SK-N-SH (cell line): ENCODE data around the gene ARID1B. TPM values are rescaled to one million over a fixed set of nuclear protein-coding genes. Genes with fewer than 3 reads are reported as not detected.
A peak's percentile ranks its signal among the peaks of the same experiment; 100 is the strongest.

Experiments used
- CTCF ChIA-PET: fragments of 300-600, 350-600 bp; formaldehyde crosslinking; extraction: SDS; loops from one replicate; lab custom pipeline; 2021; lab: Yijun Ruan, JAX
- POLR2A ChIA-PET: fragments of 350-600 bp; sonication (Branson Sonifier 250); formaldehyde crosslinking; extraction: SDS; loops from one replicate; lab custom pipeline; 2020; ENCODE audit warnings: antibody characterized with exemption, inconsistent platforms; lab: Yijun Ruan, JAX
- DNase-seq: peaks from one replicate; pipeline ENCODE4 v3.0.0; 2012
- H2AFZ ChIP-seq: fragments of 200-600 bp; sonication (generic); 2 replicates; pipeline ENCODE4 v1.8.1; 2016; ENCODE audit warnings: antibody characterized with exemption, mild to moderate bottlenecking, low read depth
- H3F3A ChIP-seq: fragments of 200-600 bp; sonication (generic); replicated peaks from 2 replicates; pipeline ENCODE3; 2016; ENCODE audit warnings: antibody characterized with exemption, mild to moderate bottlenecking; ENCODE audit not compliant: insufficient read depth
- H3K27ac ChIP-seq, 2 experiments: fragments of 200-500 bp in 1 of 2; fragments of 200-600 bp in 1 of 2; sonication (Bioruptor generic) in 1 of 2; sonication (generic), shearing (Covaris generic) in 1 of 2; 2 replicates each; pipeline versions ENCODE4 v1.5.1 to v1.6.1; 2014 to 2016; ENCODE audit warnings: low read depth in 2 of 2, inconsistent platforms in 1 of 2, low read length in 1 of 2, mild to moderate bottlenecking in 1 of 2, mixed read lengths in 1 of 2
- H3K27me3 ChIP-seq: fragments of 200-600 bp; sonication (generic), shearing (Covaris generic); 2 replicates; pipeline ENCODE4 v1.6.1; 2016; ENCODE audit warnings: mixed run types; ENCODE audit not compliant: insufficient read depth
- H3K36me3 ChIP-seq, 2 experiments: fragments of 200-500 bp in 1 of 2; fragments of 200-600 bp in 1 of 2; sonication (Bioruptor generic) in 1 of 2; sonication (generic) in 1 of 2; replicated peaks in 1 of 2; 2 replicates each; pipeline versions ENCODE3 to v1.5.1; 2014 to 2016; ENCODE audit warnings: low read length in 1 of 2, mild to moderate bottlenecking in 1 of 2; ENCODE audit not compliant: insufficient read depth in 2 of 2, control insufficient read depth in 1 of 2
- H3K4me1 ChIP-seq, 2 experiments: fragments of 200-500 bp in 1 of 2; fragments of 200-600 bp in 1 of 2; sonication (Bioruptor generic) in 1 of 2; sonication (generic), shearing (Covaris generic) in 1 of 2; 2 replicates each; pipeline versions ENCODE4 v1.5.1 to v1.6.1; 2014 to 2016; ENCODE audit warnings: low read depth in 1 of 2, low read length in 1 of 2, mixed run types in 1 of 2; ENCODE audit not compliant: insufficient read depth in 2 of 2, control insufficient read depth in 1 of 2
- H3K4me2 ChIP-seq: fragments of 200-600 bp; sonication (generic), shearing (Covaris generic); 2 replicates; pipeline ENCODE4 v1.6.1; 2017; ENCODE audit warnings: mixed run types
- H3K4me3 ChIP-seq, 2 experiments: fragments of 200-500 bp in 1 of 2; fragments of 200-600 bp in 1 of 2; sonication (Bioruptor generic) in 1 of 2; sonication (generic), shearing (Covaris generic) in 1 of 2; 2 replicates each; pipeline versions ENCODE4 v1.5.1 to v1.8.1; 2014 to 2016; ENCODE audit warnings: low read depth in 2 of 2, inconsistent platforms in 1 of 2, low read length in 1 of 2, mild to moderate bottlenecking in 1 of 2, mixed read lengths in 1 of 2, moderate library complexity in 1 of 2
- H3K79me2 ChIP-seq: fragments of 200-600 bp; sonication (generic); 2 replicates; pipeline ENCODE4 v1.8.1; 2017; ENCODE audit warnings: mild to moderate bottlenecking; ENCODE audit not compliant: insufficient read depth
- H3K9ac ChIP-seq: fragments of 200-600 bp; sonication (generic); 2 replicates; pipeline ENCODE4 v1.6.1; 2017; ENCODE audit warnings: mixed run types
- H3K9me2 ChIP-seq: fragments of 200-600 bp; sonication (generic); 2 replicates; pipeline ENCODE4 v1.6.1; 2017; ENCODE audit warnings: mixed run types
- H3K9me3 ChIP-seq: fragments of 200-600 bp; sonication (generic); 2 replicates; pipeline ENCODE4 v1.6.1; 2017; ENCODE audit warnings: mixed run types, mild to moderate bottlenecking, moderate library complexity
- H4K20me1 ChIP-seq: fragments of 200-600 bp; sonication (generic); 2 replicates; pipeline ENCODE4 v1.6.1; 2017; ENCODE audit warnings: mild to moderate bottlenecking, mixed run types; ENCODE audit not compliant: insufficient read depth
- CHD2 ChIP-seq: fragments of 150-350 bp; IDR thresholded peaks from 2 replicates; pipeline ENCODE4 v1.6.1; 2018; ENCODE audit warnings: low read length; ENCODE audit not compliant: partially characterized antibody
- ELF1 ChIP-seq: IDR thresholded peaks from 2 replicates; pipeline ENCODE4 v1.4.0; 2012
- EP300 ChIP-seq, 2 experiments: IDR thresholded peaks; 2 replicates each; pipeline versions ENCODE4 v1.4.0 to v1.6.1; 2012; ENCODE audit warnings: borderline replicate concordance in 1 of 2, low read depth in 1 of 2, low read length in 1 of 2
- EZH2phosphoT487 ChIP-seq: fragments of 200-600 bp; sonication (generic); IDR thresholded peaks from 2 replicates; pipeline ENCODE4 v1.6.1; 2017; ENCODE audit warnings: low read depth, mixed run types, mild to moderate bottlenecking, antibody characterized with exemption, moderate library complexity, borderline replicate concordance
- FOXJ3 ChIP-seq: sonication (generic); formaldehyde crosslinking; IDR thresholded peaks from 2 replicates; pipeline ENCODE4 v1.5.1; 2020; ENCODE audit warnings: mild to moderate bottlenecking, missing genetic modification reagents
- FOXM1 ChIP-seq: IDR thresholded peaks from 2 replicates; pipeline ENCODE4 v1.4.0; 2012; ENCODE audit warnings: low read depth, mild to moderate bottlenecking
- JUND ChIP-seq: IDR thresholded peaks from 2 replicates; pipeline ENCODE4 v1.4.0; 2012
- MAX ChIP-seq: IDR thresholded peaks from 2 replicates; pipeline ENCODE4 v1.4.0; 2012; ENCODE audit warnings: low read depth
- MEF2A ChIP-seq: IDR thresholded peaks from 2 replicates; pipeline ENCODE4 v1.4.0; 2012; ENCODE audit warnings: low read depth, borderline replicate concordance
- MXI1 ChIP-seq: IDR thresholded peaks from 2 replicates; pipeline ENCODE4 v1.6.1; 2012; ENCODE audit warnings: mild to moderate bottlenecking, low read depth, low read length, improper control_type of control experiment
- NFIC ChIP-seq: IDR thresholded peaks from 2 replicates; pipeline ENCODE4 v1.4.0; 2012; ENCODE audit warnings: borderline replicate concordance
- NRF1 ChIP-seq: IDR thresholded peaks from 2 replicates; pipeline ENCODE4 v1.6.1; 2012; ENCODE audit warnings: low read depth, mild to moderate bottlenecking, low read length
- PBX3 ChIP-seq: IDR thresholded peaks from 2 replicates; pipeline ENCODE4; 2012
- POLR2AphosphoS5 ChIP-seq: IDR thresholded peaks from 2 replicates; pipeline ENCODE4 v1.6.1; 2012; ENCODE audit warnings: low read depth, low read length
- RAD21 ChIP-seq: IDR thresholded peaks from 2 replicates; pipeline ENCODE4 v1.6.1; 2012; ENCODE audit warnings: mild to moderate bottlenecking, low read length
- REST ChIP-seq: IDR thresholded peaks from 2 replicates; pipeline ENCODE4 v1.6.1; 2012; ENCODE audit warnings: mild to moderate bottlenecking, low read depth, low read length, moderate library complexity
- RFX5 ChIP-seq: IDR thresholded peaks from 2 replicates; pipeline ENCODE4 v1.6.1; 2012; ENCODE audit warnings: mild to moderate bottlenecking, improper control_type of control experiment, low read length
- RXRA ChIP-seq: IDR thresholded peaks from 2 replicates; pipeline ENCODE4 v1.4.0; 2012; ENCODE audit warnings: low read depth, mild to moderate bottlenecking, borderline replicate concordance
- SIN3A ChIP-seq: IDR thresholded peaks from 2 replicates; pipeline ENCODE4 v1.6.1; 2012; ENCODE audit warnings: low read depth, mild to moderate bottlenecking, low read length, moderate library complexity, borderline replicate concordance
- SMC3 ChIP-seq: IDR thresholded peaks from 2 replicates; pipeline ENCODE4 v1.6.1; 2012; ENCODE audit warnings: low read depth, low read length, improper control_type of control experiment
- TAF1 ChIP-seq: IDR thresholded peaks from 2 replicates; pipeline ENCODE4 v1.6.1; 2012; ENCODE audit warnings: low read depth, mild to moderate bottlenecking, low read length, moderate library complexity, borderline replicate concordance
- TCF12 ChIP-seq: IDR thresholded peaks from 2 replicates; pipeline ENCODE4 v1.4.0; 2012
- TEAD4 ChIP-seq: IDR thresholded peaks from 2 replicates; pipeline ENCODE4 v1.4.0; 2012; ENCODE audit warnings: mild to moderate bottlenecking, borderline replicate concordance; ENCODE audit not compliant: insufficient read depth
- USF1 ChIP-seq: IDR thresholded peaks from 2 replicates; pipeline ENCODE4 v1.4.0; 2012; ENCODE audit warnings: low read depth, borderline replicate concordance
- YY1 ChIP-seq: IDR thresholded peaks from 2 replicates; pipeline ENCODE4 v1.4.0; 2012; ENCODE audit warnings: low read depth, mild to moderate bottlenecking
- ZBTB33 ChIP-seq: IDR thresholded peaks from 2 replicates; pipeline ENCODE4 v1.4.0; 2012; ENCODE audit warnings: low read depth, borderline replicate concordance
- WGBS: methylation state at CpG from one replicate; pipeline ENCODE4 v1.1.6; 2017; ENCODE audit warnings: low lambda C conversion rate; 5-methylcytosine and 5-hydroxymethylcytosine counted together
- polyA plus RNA-seq, 3 experiments: library from polyadenylated mRNA; depleted of rRNA; stranded (reverse); fragments of >200 nt; gene quantifications; 2 replicates each; pipeline ENCODE4 v1.2.3, GENCODE V29; 2012

Gene ARID1B
- polyA plus RNA-seq, 1 of the 3 experiments (the other 2 are of a cell fraction) = 13.6 TPM

- CTCF ChIA-PET = interaction anchor here (0.6 to 4.1 kb wide), 51 partner anchors 10 to 1248 kb away, joined by 3 to 28 read pairs (median 4); no protein-coding TSS in a partner anchor
- H3K9me2 ChIP-seq = no peaks in the 10 kb centered on the region
- peaks cover 0 to 29% of the 10 kb centered on the region in 2 experiments; a peak in 1 of 4 replicates for H3K4me1 ChIP-seq
- POLR2A ChIA-PET = no interaction called here
- H2AFZ ChIP-seq = no peak overlapping the region
- peak; percentile 84 for DNase-seq
- H3K4me2 ChIP-seq = no peak overlapping the region
- H3F3A ChIP-seq = peaks cover 7% of the 10 kb centered on the region
- H3K4me3 ChIP-seq = peak overlapping the region in 1 of 2 experiments; percentile 39; a peak in 1 of 4 replicates
- no peak overlapping the region for H3K27ac ChIP-seq
- 71% methylated on average over 21 of the region's 25 CpGs for WGBS
- H3K27me3 ChIP-seq = no peaks in the 10 kb centered on the region
- no peaks in the 10 kb centered on the region for H4K20me1 ChIP-seq
- peaks cover 18 to 69% of the 10 kb centered on the region in 2 experiments for H3K36me3 ChIP-seq
- H3K79me2 ChIP-seq = no peaks in the 10 kb centered on the region
- no peaks in the 10 kb centered on the region for H3K9me3 ChIP-seq
- H3K9ac ChIP-seq = no peak overlapping the region
- no peak for TF ChIP-seq PBX3
- TF ChIP-seq RAD21 = peak; percentile 93
- no peak for TF ChIP-seq ZBTB33
- TF ChIP-seq MAX = no peak
- 0 out of 2 replicates have a peak, but pooled peaks have one; percentile 11 for TF ChIP-seq SIN3A
- no peak for TF ChIP-seq FOXJ3
- TF ChIP-seq CHD2 = no peak
- TF ChIP-seq YY1 = no peak
- no peak for TF ChIP-seq EZH2phosphoT487
- no peak for TF ChIP-seq MXI1
- TF ChIP-seq ELF1 = no peak
- TF ChIP-seq FOXM1 = no peak
- TF ChIP-seq USF1 = no peak
- TF ChIP-seq REST = peak; percentile 75
- TF ChIP-seq RXRA = no peak
- TF ChIP-seq NFIC = no peak
- TF ChIP-seq EP300 (IDR thresholded peaks at IDR 0.05; ENCODE audit: borderline replicate concordance in 1 of 2, low read depth in 1 of 2, low read length in 1 of 2) = no peak
- no peak for TF ChIP-seq TCF12
- no peak for TF ChIP-seq MEF2A
- no peak for TF ChIP-seq POLR2AphosphoS5
- TF ChIP-seq TAF1 = no peak
- TF ChIP-seq NRF1 = no peak
- peak; percentile 92 for TF ChIP-seq SMC3
- no peak for TF ChIP-seq RFX5
- TF ChIP-seq TEAD4 = no peak
- TF ChIP-seq JUND = no peak
Measured at GRCh38 chr6:157184202-157185015, 407.2 kb downstream of the ARID1B start.
